Measurements from ENCODE around the gene INSR.
A peak's percentile ranks its signal among the peaks of the same experiment; 100 is the strongest.

The INSR gene

GRCh38 chr19:7199613-7200533 lies 94.3 kb downstream of the INSR start:
- Mint-ChIP-seq H3K36me3 (no peaks in the 10 kb centered on the region), H3K9me3 (no peaks in the 10 kb centered on the region), H3K27me3 (no peaks in the 10 kb centered on the region), H3K4me1 (peaks cover 23% of the 10 kb centered on the region), H3K27ac (no peak overlapping the region), H3K4me3 (peak overlapping the region; percentile 76)

GRCh38 chr19:7197760-7198696 lies 96.2 kb downstream of the INSR start:
- Mint-ChIP-seq H3K4me3 (peak overlapping the region; percentile 83), H3K27me3 (no peaks in the 10 kb centered on the region), H3K4me1 (peaks cover 23% of the 10 kb centered on the region), H3K36me3 (no peaks in the 10 kb centered on the region), H3K9me3 (no peaks in the 10 kb centered on the region), H3K27ac (peak overlapping the region; percentile 92)

- Mint-ChIP-seq H3K4me3 (peak overlapping the region; percentile 83), H3K27me3 (no peaks in the 10 kb centered on the region), H3K36me3 (no peaks in the 10 kb centered on the region), H3K9me3 (no peaks in the 10 kb centered on the region), H3K4me1 (peaks cover 30% of the 10 kb centered on the region), H3K27ac (peak overlapping the region; percentile 92)
Measured at GRCh38 chr19:7197119-7197759, 97.0 kb downstream of the INSR start.

GRCh38 chr19:7196763-7197118 lies 97.5 kb downstream of the INSR start:
- H3K9me3 Mint-ChIP-seq, result no peaks in the 10 kb centered on the region
- no peaks in the 10 kb centered on the region for H3K36me3 Mint-ChIP-seq
- H3K27me3 Mint-ChIP-seq, result no peaks in the 10 kb centered on the region
- peak overlapping the region; percentile 83 for H3K4me3 Mint-ChIP-seq
- peaks cover 32% of the 10 kb centered on the region for H3K4me1 Mint-ChIP-seq
- H3K27ac Mint-ChIP-seq, result peak overlapping the region; percentile 92

GRCh38 chr19:7195046-7195445 lies 99.2 kb downstream of the INSR start:
- Mint-ChIP-seq H3K4me1 (peaks cover 39% of the 10 kb centered on the region), H3K4me3 (no peak overlapping the region), H3K36me3 (no peaks in the 10 kb centered on the region), H3K9me3 (no peaks in the 10 kb centered on the region), H3K27ac (no peak overlapping the region), H3K27me3 (no peaks in the 10 kb centered on the region)

- Mint-ChIP-seq H3K36me3 (no peaks in the 10 kb centered on the region), H3K9me3 (no peaks in the 10 kb centered on the region), H3K4me1 (peaks cover 36% of the 10 kb centered on the region), H3K27ac (no peak overlapping the region), H3K4me3 (no peak overlapping the region), H3K27me3 (no peaks in the 10 kb centered on the region)
Measured at GRCh38 chr19:7194566-7194965, 99.6 kb downstream of the INSR start.

- no peaks in the 10 kb centered on the region for H3K36me3 Mint-ChIP-seq
- H3K27ac Mint-ChIP-seq, result peak overlapping the region; percentile 62
- H3K4me1 Mint-ChIP-seq, result peaks cover 32% of the 10 kb centered on the region
- no peaks in the 10 kb centered on the region for H3K9me3 Mint-ChIP-seq
- H3K27me3 Mint-ChIP-seq, result no peaks in the 10 kb centered on the region
- H3K4me3 Mint-ChIP-seq, result peak overlapping the region; percentile 72
Measured at GRCh38 chr19:7191946-7192691, 102.1 kb downstream of the INSR start.

GRCh38 chr19:7188698-7189629 lies 105.2 kb downstream of the INSR start:
- Mint-ChIP-seq H3K4me1 (peaks cover 39% of the 10 kb centered on the region), H3K4me3 (no peak overlapping the region), H3K36me3 (no peaks in the 10 kb centered on the region), H3K9me3 (no peaks in the 10 kb centered on the region), H3K27ac (peak overlapping the region; percentile 4), H3K27me3 (no peaks in the 10 kb centered on the region)

GRCh38 chr19:7187605-7188339 lies 106.4 kb downstream of the INSR start:
- Mint-ChIP-seq H3K27ac (no peak overlapping the region), H3K27me3 (no peaks in the 10 kb centered on the region), H3K4me3 (no peak overlapping the region), H3K4me1 (peaks cover 46% of the 10 kb centered on the region), H3K36me3 (no peaks in the 10 kb centered on the region), H3K9me3 (no peaks in the 10 kb centered on the region)

- H3K4me3 Mint-ChIP-seq, result peak overlapping the region; percentile 67
- no peak overlapping the region for H3K27ac Mint-ChIP-seq
- H3K9me3 Mint-ChIP-seq, result no peaks in the 10 kb centered on the region
- no peaks in the 10 kb centered on the region for H3K27me3 Mint-ChIP-seq
- H3K36me3 Mint-ChIP-seq, result no peaks in the 10 kb centered on the region
- peaks cover 37% of the 10 kb centered on the region for H3K4me1 Mint-ChIP-seq
Measured at GRCh38 chr19:7182489-7182888, 111.7 kb downstream of the INSR start.

GRCh38 chr19:7179917-7180306 lies 114.3 kb downstream of the INSR start:
- H3K4me3 Mint-ChIP-seq, result no peak overlapping the region
- H3K4me1 Mint-ChIP-seq, result peaks cover 25% of the 10 kb centered on the region
- no peaks in the 10 kb centered on the region for H3K9me3 Mint-ChIP-seq

GRCh38 chr19:7177926-7178325 lies 116.3 kb downstream of the INSR start:
- Mint-ChIP-seq H3K27ac (no peak overlapping the region), H3K9me3 (no peaks in the 10 kb centered on the region), H3K4me1 (peaks cover 15% of the 10 kb centered on the region), H3K36me3 (no peaks in the 10 kb centered on the region), H3K27me3 (no peaks in the 10 kb centered on the region), H3K4me3 (no peak overlapping the region)

More at GRCh38 chr19:7179917-7180306, 114.3 kb downstream of the INSR start:
- no peak overlapping the region for H3K27ac Mint-ChIP-seq
- no peaks in the 10 kb centered on the region for H3K27me3 Mint-ChIP-seq
- H3K36me3 Mint-ChIP-seq, result no peaks in the 10 kb centered on the region

GRCh38 chr19:7176792-7177191 lies 117.4 kb downstream of the INSR start:
- Mint-ChIP-seq H3K9me3 (no peaks in the 10 kb centered on the region), H3K4me1 (peaks cover 11% of the 10 kb centered on the region), H3K36me3 (no peaks in the 10 kb centered on the region), H3K27me3 (no peaks in the 10 kb centered on the region), H3K27ac (peak overlapping the region; percentile 23), H3K4me3 (no peak overlapping the region)

Measured in activated naive CD4-positive, alpha-beta T cell treated with anti-CD3 and anti-CD28 coated beads, Interleukin-2, amount 50 U/mL, for 24 hours (primary cell).